SKM-1 treated with dmso at 0.1 percent for 144 hours (cell line): ENCODE data around the gene CCDC126.
"Not testable (repeated sequence)": the region's sequence is repeated elsewhere in the genome, so short reads cannot be mapped to it uniquely, and the experiment has no call there.

ENCODE experiments used
- DNase-seq: peaks from one replicate; lab custom pipeline; 2025; ENCODE audit not compliant: unreplicated experiment; lab: John Stamatoyannopoulos, UW

CCDC126 gene

GRCh38 chr7:23622506-23622925 lies 25.3 kb downstream of the CCDC126 start:
- DNase-seq = no peak

GRCh38 chr7:23628370-23628769 lies 31.2 kb downstream of the CCDC126 start:
- no peak for DNase-seq

GRCh38 chr7:23633417-23633816 lies 36.2 kb downstream of the CCDC126 start:
- DNase-seq = no peak

- DNase-seq = no peak
Observed at GRCh38 chr7:23645822-23646221, 48.6 kb downstream of the CCDC126 start.

GRCh38 chr7:23653942-23654341 lies 56.8 kb downstream of the CCDC126 start:
- DNase-seq = no peak

GRCh38 chr7:23654508-23654907 lies 57.3 kb downstream of the CCDC126 start:
- peak; percentile 61 for DNase-seq

- no peak for DNase-seq
Observed at GRCh38 chr7:23655433-23655832, 58.3 kb downstream of the CCDC126 start.

GRCh38 chr7:23658831-23659427 lies 61.7 kb downstream of the CCDC126 start:
- DNase-seq = no peak

- DNase-seq = no peak
Observed at GRCh38 chr7:23661385-23661784, 64.2 kb downstream of the CCDC126 start.

GRCh38 chr7:23662124-23662983 lies 65.2 kb downstream of the CCDC126 start:
- no peak for DNase-seq

GRCh38 chr7:23662984-23663313 lies 65.8 kb downstream of the CCDC126 start:
- DNase-seq = no peak

GRCh38 chr7:23664122-23664521 lies 66.9 kb downstream of the CCDC126 start:
- no peak for DNase-seq

- DNase-seq = no peak
Observed at GRCh38 chr7:23672033-23672432, 74.9 kb downstream of the CCDC126 start.

GRCh38 chr7:23679898-23680413 lies 82.8 kb downstream of the CCDC126 start, which contains the start of gene FAM221A:
Gene FAM221A (plus strand): TSS chr7:23680199. CDS start chr7:23680219, 20 bp downstream.
- DNase-seq = no peak

- DNase-seq = no peak
Observed at GRCh38 chr7:23680414-23681405, 83.5 kb downstream of the CCDC126 start.

- DNase-seq = not testable (repeated sequence)
Observed at GRCh38 chr7:23684041-23684440, 86.9 kb downstream of the CCDC126 start.

- no peak for DNase-seq
Observed at GRCh38 chr7:23685731-23686130, 88.5 kb downstream of the CCDC126 start.

GRCh38 chr7:23687011-23687410 lies 89.8 kb downstream of the CCDC126 start:
- DNase-seq = no peak

GRCh38 chr7:23689165-23689564 lies 92.0 kb downstream of the CCDC126 start:
- DNase-seq = no peak

GRCh38 chr7:23691320-23691719 lies 94.1 kb downstream of the CCDC126 start:
- DNase-seq = no peak

- no peak for DNase-seq
Observed at GRCh38 chr7:23693224-23693623, 96.0 kb downstream of the CCDC126 start.
